B cell (primary cell): ENCODE results near the gene TMEM260.

ENCODE experiments used
- EZH2 ChIP-seq: IDR thresholded peaks from 2 replicates; pipeline ENCODE4 v1.6.1; 2012; ENCODE audit warnings: borderline replicate concordance, low read depth, mild to moderate bottlenecking, moderate library complexity, low read length; ENCODE audit not compliant: insufficient read depth, poor library complexity, severe bottlenecking
- TF ChIP-seq, protein P1 (sequence below): fragments of 200-600 bp; IDR thresholded peaks from one replicate; pipeline ENCODE4 v1.8.0; 2022; ENCODE audit warnings: antibody characterized with exemption, mild to moderate bottlenecking

DNA sequence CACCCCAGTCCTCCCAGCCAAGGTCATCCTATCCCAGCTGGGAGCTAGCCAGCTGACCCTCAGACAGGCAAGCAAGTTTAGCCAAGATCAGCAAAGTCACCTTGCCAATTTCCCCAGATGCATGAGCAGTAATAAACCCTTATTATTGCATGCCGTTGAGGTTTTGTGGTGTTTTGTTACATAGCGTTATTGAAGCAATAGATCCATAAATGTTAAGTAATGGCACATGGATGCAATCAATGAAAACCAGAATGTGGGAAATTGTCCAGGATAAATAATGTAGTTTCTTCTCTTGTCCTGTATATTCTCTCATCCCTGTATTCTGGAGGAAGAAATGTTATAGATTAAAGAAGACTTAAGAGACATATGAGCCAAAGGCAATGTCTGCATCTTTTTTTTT, 18.0 kb upstream of the TMEM260 start:
- TF ChIP-seq, protein P1, sequence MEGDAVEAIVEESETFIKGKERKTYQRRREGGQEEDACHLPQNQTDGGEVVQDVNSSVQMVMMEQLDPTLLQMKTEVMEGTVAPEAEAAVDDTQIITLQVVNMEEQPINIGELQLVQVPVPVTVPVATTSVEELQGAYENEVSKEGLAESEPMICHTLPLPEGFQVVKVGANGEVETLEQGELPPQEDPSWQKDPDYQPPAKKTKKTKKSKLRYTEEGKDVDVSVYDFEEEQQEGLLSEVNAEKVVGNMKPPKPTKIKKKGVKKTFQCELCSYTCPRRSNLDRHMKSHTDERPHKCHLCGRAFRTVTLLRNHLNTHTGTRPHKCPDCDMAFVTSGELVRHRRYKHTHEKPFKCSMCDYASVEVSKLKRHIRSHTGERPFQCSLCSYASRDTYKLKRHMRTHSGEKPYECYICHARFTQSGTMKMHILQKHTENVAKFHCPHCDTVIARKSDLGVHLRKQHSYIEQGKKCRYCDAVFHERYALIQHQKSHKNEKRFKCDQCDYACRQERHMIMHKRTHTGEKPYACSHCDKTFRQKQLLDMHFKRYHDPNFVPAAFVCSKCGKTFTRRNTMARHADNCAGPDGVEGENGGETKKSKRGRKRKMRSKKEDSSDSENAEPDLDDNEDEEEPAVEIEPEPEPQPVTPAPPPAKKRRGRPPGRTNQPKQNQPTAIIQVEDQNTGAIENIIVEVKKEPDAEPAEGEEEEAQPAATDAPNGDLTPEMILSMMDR, result no peak
- TF ChIP-seq EZH2, result no peak
